HG02973 (cell line): ENCODE measurements around the gene DOCK7.
"Not testable (repeated sequence)": the region's sequence is repeated elsewhere in the genome, so short reads cannot be mapped to it uniquely, and the experiment has no call there.

Source experiments
- ATAC-seq: cut with Tn5 transposase; IDR thresholded peaks from one replicate; pipeline ENCODE4 v1.9.1; 2021; ENCODE audit warnings: moderate library complexity; ENCODE audit not compliant: unreplicated experiment

Gene DOCK7

DNA sequence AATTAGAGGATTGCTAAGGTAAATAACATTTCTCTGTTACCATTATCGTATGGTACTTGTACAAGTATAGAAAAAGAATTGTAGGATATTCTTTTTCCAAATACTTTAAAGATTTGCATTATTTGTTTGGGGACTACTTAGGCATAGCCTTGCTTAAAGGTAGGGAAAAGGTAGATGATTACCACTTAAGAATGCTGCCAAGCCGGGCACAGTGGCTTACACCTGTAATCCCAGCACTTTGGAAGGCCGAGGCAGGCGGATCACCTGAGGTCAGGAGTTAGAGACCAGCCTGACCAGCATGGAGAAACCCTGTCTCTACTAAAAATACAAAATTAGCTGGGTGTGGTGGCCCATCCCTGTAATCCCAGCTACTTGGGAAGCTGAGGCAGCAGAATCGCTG, 10.0 kb upstream of the DOCK7 start:
- ATAC-seq, result not testable (repeated sequence)

DNA sequence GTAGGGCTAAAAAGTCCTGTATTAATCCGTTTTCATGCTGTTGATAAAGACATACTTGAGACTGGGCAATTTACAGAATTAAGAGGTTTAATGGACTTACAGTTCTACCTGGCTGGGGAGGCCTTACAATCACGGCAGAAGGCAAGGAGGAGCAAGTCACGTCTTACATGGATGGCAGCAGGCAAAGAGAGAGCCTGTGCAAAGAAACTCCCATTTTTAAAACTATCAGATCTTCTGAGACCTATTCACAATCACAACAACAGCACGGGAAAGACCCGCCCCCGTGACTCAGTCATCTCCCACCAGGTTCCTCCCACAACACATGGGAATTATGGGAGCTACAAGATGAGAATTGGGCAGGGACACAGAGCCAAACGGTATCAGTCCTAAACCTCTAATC, 6.3 kb upstream of the DOCK7 start:
- not testable (repeated sequence) for ATAC-seq

DNA sequence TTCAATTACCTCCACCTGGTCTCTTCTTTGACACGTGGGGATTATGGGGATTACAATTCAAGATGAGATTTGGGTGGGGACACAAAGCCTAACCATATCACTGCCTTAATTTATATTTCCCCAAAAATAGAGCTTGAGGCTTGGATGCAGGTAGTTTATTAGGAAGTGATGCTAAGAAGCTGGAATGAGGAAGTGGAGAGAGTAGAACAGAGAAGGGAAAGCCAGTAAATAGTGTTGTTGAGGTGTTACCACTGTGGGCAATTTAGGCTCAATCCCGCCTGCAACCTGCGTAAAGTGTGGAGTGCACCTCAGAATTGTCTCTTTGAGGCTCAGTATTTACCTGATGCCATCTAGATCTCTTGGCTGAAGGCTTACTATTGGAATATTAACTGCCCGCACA, 4.9 kb upstream of the DOCK7 start:
- no peak for ATAC-seq

DNA sequence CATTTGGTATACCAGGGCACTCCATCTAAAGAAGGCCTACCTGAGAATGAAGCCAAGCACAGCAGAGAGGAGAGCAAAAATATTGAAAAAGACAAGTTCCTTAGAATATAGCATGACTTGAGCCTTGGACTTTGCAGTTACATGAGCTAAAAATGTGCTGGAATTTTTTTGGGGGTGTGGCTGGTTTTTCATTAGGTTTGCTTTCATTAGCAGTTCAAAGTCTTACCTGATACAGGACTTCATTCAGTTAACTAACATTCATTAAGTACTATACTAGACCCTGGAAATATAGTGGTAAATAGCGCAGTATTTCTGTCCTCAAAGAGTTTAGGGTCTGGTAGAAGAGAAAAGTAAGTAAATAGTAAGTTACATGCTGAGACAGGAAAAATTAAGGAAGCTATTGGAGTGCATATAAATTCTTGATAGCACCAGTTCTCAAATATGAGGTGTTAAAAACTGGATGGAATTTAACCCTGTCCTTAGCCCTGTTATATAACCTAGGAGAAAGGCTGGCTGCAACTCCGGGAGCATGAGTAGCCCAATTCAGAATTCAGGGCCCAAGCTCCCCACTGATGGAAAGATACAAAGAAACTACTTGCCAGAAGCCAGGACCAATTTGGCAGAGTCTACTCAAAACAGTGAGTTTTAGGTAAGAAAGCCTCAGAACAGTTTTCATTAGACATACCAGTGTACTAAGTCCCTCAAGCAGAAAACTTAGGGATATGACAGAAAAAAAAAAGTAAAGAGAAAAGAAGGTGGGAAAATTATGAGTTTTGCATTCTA, 3.1 kb upstream of the DOCK7 start:
- ATAC-seq, result no peak

DNA sequence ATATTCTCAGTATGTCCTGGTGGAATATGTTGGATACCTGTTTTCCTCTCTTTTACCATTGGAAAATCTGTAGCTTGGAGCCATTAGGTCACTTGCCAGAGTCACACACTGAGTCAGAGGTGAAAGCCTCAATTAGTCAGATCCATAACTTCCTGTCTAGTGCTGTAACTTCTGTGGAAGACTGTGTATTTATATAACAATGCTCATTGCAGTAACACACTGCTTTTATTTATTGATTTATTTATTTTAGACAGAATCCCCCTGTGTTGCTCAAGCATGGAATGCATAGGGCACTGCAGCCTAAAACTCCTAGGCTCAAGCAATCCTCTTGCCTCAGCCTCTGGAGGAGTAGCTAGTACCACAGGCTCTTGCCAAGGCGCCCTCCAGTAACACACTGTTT, 1.3 kb upstream of the DOCK7 start:
- no peak for ATAC-seq

DNA sequence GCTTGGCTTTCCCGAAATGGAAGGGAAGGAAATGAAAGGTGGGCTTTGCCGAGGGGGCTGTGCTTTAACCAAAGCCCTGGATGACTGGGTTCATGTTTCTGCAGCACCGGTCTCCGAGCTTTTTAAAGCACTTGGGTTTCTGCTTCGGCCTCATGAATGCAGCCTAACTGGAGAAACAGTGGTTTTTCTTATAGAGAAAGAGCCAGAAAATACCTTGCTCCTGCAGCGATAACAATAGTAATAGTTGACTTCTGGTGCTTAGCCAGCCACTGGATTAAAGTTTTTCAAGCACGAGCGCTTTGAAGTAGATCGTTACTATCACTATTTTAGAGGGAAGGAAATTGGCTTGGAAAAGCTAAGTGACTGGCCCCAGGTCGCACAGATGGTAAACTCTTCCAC, 500 bp upstream of the DOCK7 start:
- no peak for ATAC-seq

DNA sequence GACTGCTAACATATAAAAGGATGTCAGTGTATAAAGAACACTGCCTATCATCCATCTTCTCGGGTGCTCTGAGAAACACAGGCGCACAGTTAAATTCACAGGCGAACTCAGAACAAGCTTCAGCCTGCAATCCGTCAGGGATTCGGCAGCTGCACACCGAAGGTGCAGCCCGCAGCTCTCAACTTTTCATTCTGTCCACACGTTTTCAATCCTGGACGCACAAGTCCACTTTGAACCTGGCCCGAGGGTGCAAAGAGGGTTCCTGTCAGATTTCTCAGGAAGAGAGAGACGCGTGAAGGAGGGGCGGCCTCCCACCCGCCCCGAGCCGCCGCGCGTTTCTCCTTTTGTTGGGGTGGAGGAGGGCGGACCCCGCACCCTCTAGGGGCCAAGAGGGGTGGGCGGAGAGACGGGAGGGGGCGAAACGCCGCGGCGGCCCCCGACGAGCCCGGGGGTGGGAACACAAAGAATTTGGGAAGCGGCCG, 724 bp downstream of the DOCK7 start:
- ATAC-seq, result peak; percentile 36

DNA sequence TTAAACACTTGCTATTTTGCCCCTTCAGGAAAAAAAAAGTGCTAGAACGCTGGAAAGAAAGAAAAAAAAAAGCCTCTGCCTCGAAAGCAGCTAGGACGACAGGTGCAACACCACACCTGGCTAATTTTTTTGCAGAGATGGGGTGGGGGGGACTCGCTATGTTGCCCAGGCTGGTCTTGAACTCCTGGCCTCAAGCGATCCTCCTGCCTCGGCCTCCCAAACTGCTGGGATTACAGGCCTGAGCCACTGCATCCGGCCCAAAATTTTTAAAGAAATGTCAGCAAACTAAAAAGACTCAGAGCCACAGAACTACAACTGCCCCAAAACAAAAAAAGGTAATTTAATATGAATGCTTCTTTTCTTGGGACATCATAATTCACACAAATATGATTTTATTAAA, 1.4 kb downstream of the DOCK7 start:
- ATAC-seq, result no peak

DNA sequence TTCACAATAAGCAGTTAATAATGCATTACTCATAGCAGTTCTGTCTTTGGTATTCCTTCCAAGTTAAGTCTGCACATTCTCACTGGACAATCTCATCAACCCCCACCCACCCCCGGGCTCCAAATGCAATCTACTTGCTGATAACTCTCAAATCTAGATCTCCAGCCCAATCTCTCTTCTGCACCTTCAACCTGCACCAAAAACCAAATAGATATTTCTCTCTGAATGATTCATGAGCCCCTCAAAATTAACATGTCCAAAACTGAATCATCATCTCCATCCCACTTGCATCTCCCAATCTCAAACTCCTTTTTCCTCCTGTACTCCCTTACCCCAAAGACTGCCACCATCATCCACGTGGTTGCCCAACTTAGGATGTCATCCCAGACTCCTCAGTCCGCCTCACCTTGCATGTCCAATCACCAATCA, 2.7 kb downstream of the DOCK7 start:
- ATAC-seq, result no peak

DNA sequence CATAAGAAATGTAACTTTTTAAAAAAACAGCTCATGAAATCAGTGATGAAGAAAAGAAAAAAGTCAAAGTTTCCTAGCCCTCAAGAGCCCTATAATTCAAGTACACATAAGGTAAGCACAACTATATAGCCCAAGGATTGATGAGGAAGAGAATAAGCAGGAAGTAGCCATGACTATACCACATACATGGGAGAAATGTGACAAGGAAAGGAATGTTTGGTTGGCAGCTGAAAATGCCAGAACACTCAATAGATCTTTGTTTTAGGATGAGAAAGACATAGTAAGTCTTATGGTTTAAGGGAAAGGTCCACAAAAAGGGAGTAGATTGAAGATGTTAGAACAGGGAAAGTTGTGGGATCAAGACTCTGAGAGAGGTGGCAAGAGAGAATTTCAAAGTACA, 5.7 kb downstream of the DOCK7 start:
- ATAC-seq, result no peak

DNA sequence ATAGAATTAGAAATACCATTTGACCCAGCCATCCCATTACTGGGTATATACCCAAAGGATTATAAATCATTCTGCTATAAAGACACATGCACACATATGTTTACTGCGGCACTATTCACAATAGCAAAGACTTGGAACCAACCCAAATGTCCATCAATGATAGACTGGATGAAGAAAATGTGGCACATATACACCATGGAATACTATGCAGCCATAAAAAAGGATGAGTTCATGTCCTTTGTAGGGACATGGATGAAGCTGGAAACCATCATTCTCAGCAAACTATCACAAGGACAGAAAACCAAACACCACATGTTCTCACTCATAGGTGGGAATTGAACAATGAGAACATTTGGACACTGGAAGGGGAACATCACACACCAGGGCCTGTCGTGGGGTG, 7.2 kb downstream of the DOCK7 start:
- not testable (repeated sequence) for ATAC-seq

DNA sequence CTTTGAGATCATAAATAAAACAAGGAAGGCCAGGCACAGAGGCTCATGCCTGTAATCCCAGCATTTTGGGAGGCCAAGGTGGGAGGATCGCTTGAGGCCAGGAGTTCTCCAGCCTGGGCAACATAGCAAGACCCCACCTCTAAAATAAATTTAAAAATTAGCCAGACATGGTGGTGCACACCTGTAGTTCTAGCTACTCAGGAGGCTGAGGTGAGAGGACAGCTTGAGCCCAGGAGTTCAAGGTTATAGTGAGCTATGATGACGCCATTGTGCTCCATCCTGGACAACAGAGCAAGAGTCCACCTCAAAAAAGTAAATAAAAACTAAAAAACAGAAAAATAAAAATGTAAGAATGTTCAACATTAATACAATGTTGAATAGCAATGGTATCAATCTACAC, 10.4 kb downstream of the DOCK7 start:
- not testable (repeated sequence) for ATAC-seq

DNA sequence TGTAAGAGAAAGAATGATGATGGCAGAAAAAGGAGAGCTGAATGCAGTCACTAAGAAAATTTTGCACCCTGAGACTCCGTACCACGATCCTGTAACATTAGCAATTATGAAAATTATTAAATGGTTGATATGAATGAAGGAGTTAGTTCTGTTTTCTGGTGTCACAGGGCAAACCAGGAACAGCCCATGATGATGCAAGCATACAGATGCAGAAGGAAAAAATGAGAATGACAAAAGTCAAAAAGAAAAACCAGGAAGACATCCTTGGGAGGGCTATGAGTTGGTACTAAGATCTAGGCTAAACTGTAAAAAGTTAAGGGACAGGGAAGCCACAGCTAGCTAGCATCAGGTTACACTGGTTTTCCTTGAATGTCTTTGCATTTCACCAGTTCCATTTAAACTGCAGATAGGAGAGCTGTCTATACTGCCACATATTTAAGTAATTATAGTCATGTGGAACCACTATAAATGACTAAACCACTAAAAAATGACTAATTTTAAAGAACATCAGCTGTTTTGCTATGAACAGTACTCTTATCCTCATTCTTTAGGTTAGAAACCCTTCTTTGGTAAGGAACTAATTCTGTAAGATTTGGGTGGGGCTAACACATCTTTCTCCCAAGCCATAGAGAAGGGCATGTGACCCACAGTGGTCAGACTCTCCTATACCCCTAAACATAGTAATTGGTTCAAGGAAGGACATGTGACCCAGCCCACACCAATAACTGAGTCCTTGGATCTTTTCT, 11.4 kb downstream of the DOCK7 start:
- no peak for ATAC-seq

DNA sequence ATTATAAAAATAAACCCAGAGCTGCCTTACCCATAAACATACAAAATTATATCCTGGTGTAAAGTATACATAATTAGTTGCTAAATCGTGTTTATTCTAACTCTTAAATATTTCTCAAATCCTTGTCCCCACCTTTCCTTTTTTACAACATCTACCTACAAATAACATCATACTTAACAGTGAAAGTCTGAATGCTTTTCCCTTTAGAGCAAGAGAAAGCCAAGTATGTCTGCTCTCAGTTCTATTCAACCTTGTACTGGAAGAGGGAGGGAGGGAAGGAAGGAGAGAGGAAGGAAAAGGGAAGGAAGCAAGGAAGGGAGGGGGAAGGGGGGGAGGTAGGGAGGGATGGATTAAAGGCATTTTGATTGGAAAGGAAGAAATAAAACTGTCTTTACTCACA, 14.6 kb downstream of the DOCK7 start:
- no peak for ATAC-seq

DNA sequence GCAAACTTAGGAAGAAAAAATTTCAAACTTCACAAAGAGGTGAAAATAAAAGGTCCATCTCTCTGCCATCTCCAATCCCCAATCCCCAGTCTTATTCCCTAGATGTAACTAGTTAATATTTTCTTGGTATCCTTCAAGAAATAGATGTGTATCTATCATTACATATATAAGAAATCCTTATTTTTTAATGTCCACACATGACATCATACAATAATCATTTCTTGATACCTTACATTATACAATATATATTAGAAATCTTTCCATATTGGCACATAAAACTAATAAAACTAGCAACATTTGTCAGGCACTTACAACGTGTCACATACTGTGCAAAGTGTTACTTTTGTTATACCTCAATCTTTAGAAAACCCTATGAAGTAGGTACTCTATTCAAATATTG, 16.2 kb downstream of the DOCK7 start:
- no peak for ATAC-seq

DNA sequence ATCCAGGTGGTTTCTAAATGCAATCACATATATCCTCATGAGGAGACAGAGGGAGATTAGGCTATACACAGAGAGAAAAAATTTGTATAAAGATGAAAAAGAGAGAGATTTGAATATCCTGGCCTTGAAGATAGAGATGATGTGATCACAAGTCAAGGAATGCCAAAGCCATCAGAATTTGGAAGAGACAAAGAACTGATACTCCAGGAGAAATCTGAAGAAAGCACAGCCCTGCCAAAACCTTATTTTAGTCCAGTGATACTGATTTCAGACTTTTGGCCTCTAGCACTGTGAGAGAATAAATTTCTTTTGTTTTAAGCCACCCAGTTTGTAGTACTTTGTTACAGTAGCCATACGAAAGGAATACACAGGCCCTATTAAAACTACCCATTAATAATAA, 33.4 kb downstream of the DOCK7 start:
- ATAC-seq, result no peak

DNA sequence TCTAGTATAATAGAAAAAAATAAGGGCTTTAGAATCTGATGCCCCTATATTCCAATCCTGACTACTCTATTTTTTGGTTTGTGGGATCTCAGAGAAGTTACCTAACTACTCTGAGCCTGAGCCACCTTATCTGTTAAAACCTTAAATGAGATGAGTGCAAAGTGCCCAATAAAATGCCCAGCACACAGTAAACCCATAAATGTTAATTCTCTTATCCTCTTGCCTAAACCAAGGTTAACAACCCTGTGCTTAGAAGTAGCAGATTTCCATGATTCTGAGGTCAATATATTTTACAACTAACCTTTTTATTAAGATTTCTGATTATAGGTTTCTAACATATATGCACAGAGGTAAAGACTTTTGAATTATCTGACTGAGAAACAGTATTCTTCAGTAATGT, 35.8 kb downstream of the DOCK7 start:
- no peak for ATAC-seq

DNA sequence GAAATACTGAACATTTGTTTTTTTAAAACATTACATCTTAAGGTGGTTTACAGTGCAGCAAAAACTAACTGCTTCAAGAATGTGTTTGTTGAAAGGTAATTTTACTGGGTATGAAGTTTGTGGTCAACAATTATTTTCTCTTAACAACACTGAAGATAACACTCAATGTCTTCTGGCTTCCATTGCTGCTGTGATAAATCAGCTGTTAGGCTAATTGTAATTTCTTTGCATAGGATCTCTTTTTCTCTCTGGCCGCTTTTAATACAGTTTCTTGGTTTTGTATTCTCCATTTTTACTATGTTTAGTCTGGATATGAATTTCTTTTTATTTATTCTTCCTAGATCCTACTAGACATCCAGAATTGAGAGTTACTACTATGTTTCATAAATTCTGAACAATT, 44.9 kb downstream of the DOCK7 start:
- no peak for ATAC-seq

DNA sequence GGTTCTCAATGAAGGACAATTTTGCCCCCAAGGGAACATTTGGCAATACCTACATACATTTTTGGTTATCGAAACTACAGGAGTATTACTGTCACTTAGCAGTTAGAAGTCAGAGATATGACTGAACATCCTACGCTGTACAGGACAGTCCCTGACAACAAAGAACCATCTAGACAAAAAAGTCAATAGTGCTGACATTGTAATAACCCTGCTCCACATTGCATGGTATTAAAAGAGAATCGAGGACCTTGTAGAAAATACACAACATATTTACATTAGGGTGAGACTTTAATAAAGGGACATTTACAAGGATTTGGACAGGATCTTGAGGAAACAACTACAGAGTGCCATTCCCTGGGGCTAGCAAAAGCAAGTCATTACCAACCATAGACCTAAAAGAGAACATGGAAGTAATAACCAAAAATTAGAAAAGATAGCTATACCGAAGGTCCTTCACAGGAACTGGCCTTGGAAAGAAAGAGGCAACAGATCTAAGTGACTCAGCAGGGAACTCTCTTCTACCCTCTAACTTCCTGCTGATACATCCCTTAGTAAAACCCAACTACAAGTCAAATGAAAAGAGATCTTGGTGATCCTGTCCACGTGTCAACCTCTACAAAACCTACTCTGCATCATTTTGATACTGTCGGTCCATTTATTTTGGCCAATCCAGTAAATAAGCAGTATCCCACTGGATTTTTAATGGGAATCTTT, 50.6 kb downstream of the DOCK7 start:
- ATAC-seq, result no peak

DNA sequence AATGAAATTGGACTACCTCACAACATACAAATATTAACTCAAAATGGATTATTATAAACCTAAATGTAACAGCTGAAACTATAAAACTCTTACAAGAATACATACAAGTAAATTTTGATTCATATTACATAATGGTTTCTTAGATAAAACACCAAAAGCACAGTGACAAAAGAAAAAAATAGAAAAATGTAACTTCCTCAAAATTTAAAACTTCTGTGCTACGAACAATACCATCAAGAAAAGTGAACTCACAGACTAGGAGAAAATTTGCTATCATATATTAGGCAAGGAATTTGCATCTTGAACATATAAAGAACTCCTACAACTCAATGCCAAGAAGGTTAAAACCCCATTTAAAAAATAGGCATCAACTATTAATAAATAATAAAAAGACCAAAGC, 59.7 kb downstream of the DOCK7 start:
- no peak for ATAC-seq

DNA sequence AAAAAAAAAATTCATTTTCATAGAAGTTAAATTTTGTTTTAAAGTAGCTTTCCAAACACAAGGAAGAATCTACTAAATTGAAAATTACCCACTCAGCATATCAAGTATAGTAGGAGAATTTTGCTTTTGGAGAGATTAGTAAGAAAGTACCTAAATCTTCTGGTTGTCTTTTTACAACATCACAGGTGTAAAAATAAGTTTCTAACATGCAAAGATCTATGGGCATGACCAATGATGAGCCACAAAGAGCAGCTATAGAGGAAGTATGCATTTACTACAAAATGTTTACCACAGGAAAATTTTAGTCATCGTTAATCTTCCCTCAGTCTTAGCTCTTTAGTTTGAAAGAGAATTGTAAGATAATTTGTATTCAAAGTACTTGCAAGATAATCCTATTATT, 62.8 kb downstream of the DOCK7 start:
- peak; percentile 71 for ATAC-seq

DNA sequence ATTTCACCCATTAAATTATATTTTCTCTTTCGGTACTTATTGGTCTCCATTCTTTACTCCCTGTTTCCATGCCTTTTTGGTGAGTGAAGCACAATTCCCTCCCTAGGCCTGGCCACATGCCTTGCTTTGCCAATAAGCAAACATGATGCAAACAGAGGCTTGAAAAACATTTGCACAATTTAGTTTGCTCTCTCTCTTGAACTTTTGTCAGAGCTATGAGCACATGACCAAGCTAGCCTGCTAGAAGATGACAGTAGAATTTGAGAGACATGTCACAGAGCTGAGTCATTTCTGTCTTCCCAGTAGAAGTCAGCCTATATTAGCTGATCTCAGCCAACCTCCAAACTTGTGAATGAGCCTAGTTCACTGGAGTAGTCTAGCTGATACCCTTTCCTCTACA, 66.3 kb downstream of the DOCK7 start:
- peak; percentile 91 for ATAC-seq
